Right kidney (tissue), 9 donors: ENCODE results near the gene NDUFS2.
A peak's percentile ranks its signal among the peaks of the same experiment; 100 is the strongest.

ENCODE experiments used
- DNase-seq: peaks from one replicate; pipeline ENCODE4 v3.0.0-alpha.2; 2016
- long read RNA-seq, 8 donors: transcript quantifications; one replicate each; lab custom pipeline, GENCODE V29; 2026

Gene NDUFS2
- long read RNA-seq, donor 1, partial matches to known transcripts: 36 of 42 reads
- long read RNA-seq, donor 1, other reads (novel, unspliced or antisense): 0 of 42 reads
- long read RNA-seq, donor 2, partial matches to known transcripts: 25 of 25 reads
- long read RNA-seq, donor 2, other reads (novel, unspliced or antisense): 0 of 25 reads
- long read RNA-seq, donor 3, partial matches to known transcripts: 20 of 21 reads
- long read RNA-seq, donor 3, other reads (novel, unspliced or antisense): 0 of 21 reads
- long read RNA-seq, donor 4, partial matches to known transcripts: 51 of 54 reads
- long read RNA-seq, donor 4, other reads (novel, unspliced or antisense): 0 of 54 reads
- long read RNA-seq, donor 5, partial matches to known transcripts: 65 of 68 reads
- long read RNA-seq, donor 5, other reads (novel, unspliced or antisense): 0 of 68 reads
- long read RNA-seq, donor 6, partial matches to known transcripts: 42 of 45 reads
- long read RNA-seq, donor 6, other reads (novel, unspliced or antisense): 0 of 45 reads
- long read RNA-seq, donor 7, partial matches to known transcripts: 78 of 83 reads
- long read RNA-seq, donor 7, other reads (novel, unspliced or antisense): 0 of 83 reads
- long read RNA-seq, donor 8, partial matches to known transcripts: 40 of 41 reads
- long read RNA-seq, donor 8, other reads (novel, unspliced or antisense): 0 of 41 reads

GRCh38 chr1:161201836-161202712, at the start of gene NDUFS2:
Gene NDUFS2 (plus strand): TSS chr1:161202367. CDS start chr1:161202386, 19 bp downstream.
- DNase-seq: peak; percentile 92

DNA sequence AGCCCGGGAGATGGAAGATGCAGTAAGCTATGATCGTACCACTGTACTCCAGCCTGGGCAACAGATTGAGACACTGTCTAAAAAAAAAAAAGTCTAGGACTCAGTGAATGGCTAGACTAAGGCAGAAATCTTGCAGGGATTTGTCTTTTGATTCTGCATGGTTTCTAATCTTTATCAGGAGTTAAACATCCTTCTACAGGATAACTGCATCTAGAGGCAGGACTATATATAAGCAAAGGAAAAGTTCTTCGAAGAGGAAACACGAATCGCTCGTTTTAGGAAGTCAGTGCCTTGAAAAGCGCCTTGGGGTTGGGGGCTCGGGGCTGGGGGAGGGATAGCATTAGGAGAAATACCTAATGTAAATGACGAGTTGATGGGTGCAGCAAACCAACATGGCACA, 49.0 kb upstream of the NDUFS2 start:
- no peak for DNase-seq

- peak; percentile 90 for DNase-seq
These were observed 48.4 kb upstream of the NDUFS2 start, which contains the start of gene UFC1 for GRCh38 chr1:161153682-161154337. Gene UFC1 (plus strand): TSS chr1:161153978. CDS start chr1:161153998, 20 bp downstream.

GRCh38 chr1:161157867-161158266, 44.3 kb upstream of the NDUFS2 start:
- no peak for DNase-seq

DNA sequence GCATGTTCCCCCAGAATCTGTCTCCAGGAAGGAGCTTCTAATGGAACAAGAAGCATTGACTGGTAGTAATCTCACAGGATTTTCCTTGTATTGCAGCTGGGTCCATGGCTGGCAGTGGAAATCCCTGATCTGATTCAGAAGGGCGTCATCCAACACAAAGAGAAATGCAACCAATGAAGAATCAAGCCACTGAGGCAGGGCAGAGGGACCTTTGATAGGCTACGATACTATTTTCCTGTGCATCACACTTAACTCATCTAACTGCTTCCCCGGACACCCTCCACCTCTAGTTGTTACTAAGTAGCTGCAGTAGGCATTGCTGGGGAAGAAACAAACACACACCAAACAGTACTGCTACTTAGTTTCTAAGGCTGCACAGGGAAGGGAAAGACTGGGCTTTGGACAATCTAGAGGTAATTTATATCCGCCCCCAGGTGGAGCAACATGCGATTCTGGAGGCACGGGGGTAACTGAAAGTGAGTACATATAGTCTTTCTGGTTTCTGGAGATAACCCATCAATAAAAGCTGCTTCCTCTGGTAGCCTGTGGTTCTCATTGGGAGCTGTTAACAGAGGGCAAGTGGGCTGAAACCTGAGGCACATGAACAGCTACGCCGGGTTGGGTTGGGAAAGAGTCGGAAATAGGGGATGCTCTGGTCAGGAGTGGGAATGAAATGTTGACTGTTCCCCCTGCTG, 43.7 kb upstream of the NDUFS2 start:
- DNase-seq: no peak

DNA sequence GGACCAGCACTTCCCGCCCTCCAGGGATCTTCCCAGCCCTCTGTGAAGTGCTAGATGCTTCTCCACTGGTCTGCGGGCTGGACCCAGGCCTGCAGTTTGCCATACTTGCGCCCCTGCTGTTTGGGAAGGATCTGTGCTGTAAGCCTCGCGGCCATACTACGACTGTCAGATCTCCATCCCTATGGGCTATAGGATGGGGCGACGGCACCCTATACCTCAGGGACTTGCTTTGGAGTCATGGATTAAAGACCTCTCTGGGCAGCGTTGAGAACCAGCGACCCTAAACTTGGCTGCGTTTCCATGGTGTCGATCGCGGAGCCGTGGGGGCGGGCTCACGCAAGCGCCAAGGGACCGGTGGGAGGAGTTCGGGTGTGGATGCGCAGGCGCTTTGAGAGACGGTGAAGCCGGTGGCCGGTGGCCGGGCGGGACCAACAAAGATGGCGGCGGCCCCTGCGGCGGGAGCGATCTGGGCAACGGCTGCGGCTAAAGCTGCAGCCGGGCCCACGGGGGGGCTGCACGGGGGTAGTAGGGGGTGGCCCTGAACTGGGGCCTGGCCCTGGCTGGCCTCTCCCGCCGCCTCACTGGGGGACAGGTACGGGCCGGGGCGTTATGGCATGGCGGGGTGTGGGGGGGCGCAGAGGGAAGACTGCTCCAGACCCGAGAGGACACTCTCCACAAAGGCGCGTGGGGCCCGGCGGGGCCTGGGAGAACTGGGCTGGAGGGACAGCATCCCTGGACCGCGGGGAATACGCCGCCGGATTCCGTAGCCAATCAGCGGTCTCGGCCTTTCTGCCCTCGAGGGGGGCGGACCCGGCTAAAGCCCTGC, 42.9 kb upstream of the NDUFS2 start, which contains the start of gene USP21:
USP21 (plus strand) TSS at position 414 of the 826 bp plus-strand sequence. CDS start 1,141 bp downstream, outside the sequence.
- peak; percentile 90 for DNase-seq

GRCh38 chr1:161159913-161160243, 42.3 kb upstream of the NDUFS2 start:
- no peak for DNase-seq

GRCh38 chr1:161160671-161161145, 41.5 kb upstream of the NDUFS2 start:
- DNase-seq: no peak

GRCh38 chr1:161161652-161162051, 40.5 kb upstream of the NDUFS2 start:
- DNase-seq: no peak

GRCh38 chr1:161162052-161162451, 40.1 kb upstream of the NDUFS2 start:
- DNase-seq: no peak

DNA sequence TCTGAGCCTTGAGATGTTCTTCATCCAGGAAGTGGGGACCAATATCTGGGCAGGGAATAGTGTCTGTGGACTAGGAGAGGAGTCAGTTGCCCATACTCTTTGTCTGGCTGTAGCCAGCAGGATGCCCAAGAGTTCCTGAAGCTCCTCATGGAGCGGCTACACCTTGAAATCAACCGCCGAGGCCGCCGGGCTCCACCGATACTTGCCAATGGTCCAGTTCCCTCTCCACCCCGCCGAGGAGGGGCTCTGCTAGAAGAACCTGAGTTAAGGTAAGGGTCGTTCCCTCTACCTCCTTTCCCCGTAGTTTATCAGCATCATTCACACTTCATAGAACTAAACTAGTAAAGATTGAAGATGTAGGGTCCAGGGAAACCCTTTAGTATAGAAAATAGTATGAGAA, 39.4 kb upstream of the NDUFS2 start:
- no peak for DNase-seq

DNA sequence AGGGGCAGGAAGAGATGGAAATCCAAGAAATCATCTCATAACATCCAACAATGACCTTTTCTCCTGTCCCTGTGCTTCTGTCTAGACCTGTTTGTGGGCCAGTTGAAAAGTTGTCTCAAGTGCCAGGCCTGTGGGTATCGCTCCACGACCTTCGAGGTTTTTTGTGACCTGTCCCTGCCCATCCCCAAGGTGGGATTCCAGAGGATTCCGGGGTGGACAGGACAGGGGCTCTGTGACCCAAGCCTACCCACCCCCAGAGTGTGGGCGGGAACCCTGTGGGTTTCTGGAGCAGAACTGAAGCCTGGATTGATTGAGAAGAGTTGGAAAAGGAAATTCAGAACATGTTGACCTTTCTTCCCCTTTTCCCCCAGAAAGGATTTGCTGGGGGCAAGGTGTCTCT, 38.4 kb upstream of the NDUFS2 start:
- DNase-seq: no peak

DNA sequence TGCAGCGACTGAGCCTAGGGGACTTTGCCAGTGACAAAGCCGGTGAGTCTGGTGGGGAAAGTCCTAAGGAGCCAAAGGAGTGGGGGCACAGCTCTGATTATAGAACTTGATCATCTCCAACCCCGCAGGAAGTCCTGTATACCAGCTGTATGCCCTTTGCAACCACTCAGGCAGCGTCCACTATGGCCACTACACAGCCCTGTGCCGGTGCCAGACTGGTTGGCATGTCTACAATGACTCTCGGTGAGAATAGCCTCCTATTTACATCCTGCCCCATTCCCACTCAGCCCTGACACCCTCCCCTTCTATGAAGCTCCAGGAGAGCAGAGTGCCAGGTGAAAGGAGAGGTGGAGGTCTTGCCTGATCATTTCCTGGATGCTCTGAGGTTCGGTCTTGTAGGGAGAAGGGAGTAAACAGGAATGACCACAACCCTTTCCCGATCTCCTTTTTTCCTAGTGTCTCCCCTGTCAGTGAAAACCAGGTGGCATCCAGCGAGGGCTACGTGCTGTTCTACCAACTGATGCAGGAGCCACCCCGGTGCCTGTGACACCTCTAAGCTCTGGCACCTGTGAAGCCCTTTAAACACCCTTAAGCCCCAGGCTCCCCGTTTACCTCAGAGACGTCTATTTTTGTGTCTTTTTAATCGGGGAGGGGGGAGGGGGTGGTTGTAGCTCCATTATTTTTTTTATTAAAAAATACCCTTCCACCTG, 37.1 kb upstream of the NDUFS2 start:
- no peak for DNase-seq

GRCh38 chr1:161165742-161166668, 36.2 kb upstream of the NDUFS2 start, which contains the start of gene PPOX:
Gene PPOX (plus strand): TSS chr1:161166426. CDS start chr1:161166848, 422 bp downstream.
- DNase-seq: peak; percentile 94

DNA sequence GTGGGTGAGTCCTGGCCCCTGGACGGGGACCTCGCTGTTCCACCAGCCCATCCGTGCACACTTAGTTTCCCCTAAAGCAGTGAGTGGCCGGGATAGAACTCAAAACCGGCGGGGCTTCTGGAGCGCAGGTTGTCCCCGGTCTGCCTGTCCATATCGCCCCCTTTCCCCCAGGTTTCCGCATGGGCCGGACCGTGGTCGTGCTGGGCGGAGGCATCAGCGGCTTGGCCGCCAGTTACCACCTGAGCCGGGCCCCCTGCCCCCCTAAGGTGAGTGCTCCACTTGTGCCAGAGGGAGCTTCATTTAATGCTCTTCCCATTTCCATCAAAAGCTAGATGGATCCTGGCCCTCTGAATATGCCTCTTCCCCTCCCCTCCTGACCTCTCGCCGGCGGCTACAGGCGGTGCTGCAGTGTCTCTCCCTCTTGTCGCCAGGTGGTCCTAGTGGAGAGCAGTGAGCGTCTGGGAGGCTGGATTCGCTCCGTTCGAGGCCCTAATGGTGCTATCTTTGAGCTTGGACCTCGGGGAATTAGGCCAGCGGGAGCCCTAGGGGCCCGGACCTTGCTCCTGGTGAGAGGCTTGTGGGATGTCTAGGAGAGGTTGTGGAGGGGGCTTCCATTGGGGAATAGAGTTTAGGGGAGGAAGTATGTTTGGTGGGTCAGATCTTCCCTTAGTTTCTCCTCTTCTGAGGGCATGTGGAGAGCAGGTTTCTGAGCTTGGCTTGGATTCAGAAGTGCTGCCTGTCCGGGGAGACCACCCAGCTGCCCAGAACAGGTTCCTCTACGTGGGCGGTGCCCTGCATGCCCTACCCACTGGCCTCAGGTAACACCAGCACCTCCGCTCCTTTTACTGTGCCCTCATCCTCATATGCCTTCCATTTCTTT, 35.3 kb upstream of the NDUFS2 start:
- DNase-seq: no peak

DNA sequence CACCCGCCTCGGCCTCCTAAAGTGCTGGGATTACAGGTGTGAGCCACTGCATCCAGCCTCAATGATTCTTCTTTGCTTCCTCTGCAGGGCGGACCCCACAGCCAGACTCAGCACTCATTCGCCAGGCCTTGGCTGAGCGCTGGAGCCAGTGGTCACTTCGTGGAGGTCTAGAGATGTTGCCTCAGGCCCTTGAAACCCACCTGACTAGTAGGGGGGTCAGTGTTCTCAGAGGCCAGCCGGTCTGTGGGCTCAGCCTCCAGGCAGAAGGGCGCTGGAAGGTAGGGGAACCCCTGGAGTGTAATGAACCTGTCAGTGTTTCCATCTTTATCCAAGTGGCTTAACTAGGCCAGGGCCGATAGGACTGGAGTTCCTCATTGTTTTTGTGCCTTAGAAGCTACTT, 33.3 kb upstream of the NDUFS2 start:
- DNase-seq: no peak

GRCh38 chr1:161171191-161171590, 31.0 kb upstream of the NDUFS2 start:
- DNase-seq: no peak
